ENCODE measurements around the gene TAOK3.
A peak's percentile ranks its signal among the peaks of the same experiment; 100 is the strongest.

The TAOK3 gene

GRCh38 chr12:118374909-118375308 lies 2.2 kb upstream of the TAOK3 start:
- H3K27me3 Mint-ChIP-seq (ENCODE audit: low read depth, poor library complexity), result peaks cover 32% of the 10 kb centered on the region
- DNase-seq, result no peak
- no peak overlapping the region for H3K27ac Mint-ChIP-seq
- TF ChIP-seq CTCF (IDR thresholded peaks at IDR 0.05), result no peak
- H3K9me3 Mint-ChIP-seq, result no peaks in the 10 kb centered on the region
- H3K36me3 Mint-ChIP-seq (ENCODE audit: low read depth), result peaks cover 2% of the 10 kb centered on the region
- peak overlapping the region; percentile 59 for H3K4me3 Mint-ChIP-seq
- peaks cover 52% of the 10 kb centered on the region for H3K4me1 Mint-ChIP-seq

- Mint-ChIP-seq H3K4me1 (peaks cover 52% of the 10 kb centered on the region), H3K27me3 (ENCODE audit: low read depth, poor library complexity) (peaks cover 39% of the 10 kb centered on the region), H3K4me3 (peak overlapping the region; percentile 92), H3K36me3 (ENCODE audit: low read depth) (no peaks in the 10 kb centered on the region), H3K9me3 (no peaks in the 10 kb centered on the region), H3K27ac (no peak overlapping the region)
- no peak for TF ChIP-seq CTCF (IDR thresholded peaks at IDR 0.05)
- DNase-seq, result no peak
Measured at GRCh38 chr12:118374126-118374725, 1.5 kb upstream of the TAOK3 start.

GRCh38 chr12:118373616-118374015 lies 909 bp upstream of the TAOK3 start:
- H3K4me1 Mint-ChIP-seq, result peaks cover 52% of the 10 kb centered on the region
- peak overlapping the region; percentile 92 for H3K4me3 Mint-ChIP-seq
- H3K27me3 Mint-ChIP-seq (ENCODE audit: low read depth, poor library complexity), result peaks cover 42% of the 10 kb centered on the region
- no peak for TF ChIP-seq CTCF (IDR thresholded peaks at IDR 0.05)
- no peaks in the 10 kb centered on the region for H3K36me3 Mint-ChIP-seq (ENCODE audit: low read depth)
- DNase-seq, result no peak
- H3K9me3 Mint-ChIP-seq, result no peaks in the 10 kb centered on the region
- no peak overlapping the region for H3K27ac Mint-ChIP-seq

GRCh38 chr12:118371321-118372282 lies 1.1 kb downstream of the TAOK3 start:
- no peak for TF ChIP-seq CTCF (IDR thresholded peaks at IDR 0.05)
- Mint-ChIP-seq H3K4me1 (peaks cover 41% of the 10 kb centered on the region), H3K9me3 (no peaks in the 10 kb centered on the region), H3K36me3 (ENCODE audit: low read depth) (no peaks in the 10 kb centered on the region), H3K27ac (no peak overlapping the region), H3K4me3 (peak overlapping the region; percentile 92), H3K27me3 (ENCODE audit: low read depth, poor library complexity) (peaks cover 42% of the 10 kb centered on the region)
- peak; percentile 47 for DNase-seq

GRCh38 chr12:118370601-118371000 lies 2.1 kb downstream of the TAOK3 start:
- Mint-ChIP-seq H3K36me3 (ENCODE audit: low read depth) (no peaks in the 10 kb centered on the region), H3K27ac (no peak overlapping the region), H3K9me3 (no peaks in the 10 kb centered on the region), H3K4me1 (peaks cover 36% of the 10 kb centered on the region), H3K4me3 (peak overlapping the region; percentile 92), H3K27me3 (ENCODE audit: low read depth, poor library complexity) (peaks cover 42% of the 10 kb centered on the region)
- no peak for DNase-seq
- TF ChIP-seq CTCF (IDR thresholded peaks at IDR 0.05), result no peak
